Measurements from ENCODE around the gene OR56B4. TPM values are rescaled to one million over a fixed set of nuclear protein-coding genes. Genes with fewer than 3 reads are reported as not detected.
"Not testable (repeated sequence)": the region's sequence is repeated elsewhere in the genome, so short reads cannot be mapped to it uniquely, and the experiment has no call there.

Gene OR56B4, protein sequence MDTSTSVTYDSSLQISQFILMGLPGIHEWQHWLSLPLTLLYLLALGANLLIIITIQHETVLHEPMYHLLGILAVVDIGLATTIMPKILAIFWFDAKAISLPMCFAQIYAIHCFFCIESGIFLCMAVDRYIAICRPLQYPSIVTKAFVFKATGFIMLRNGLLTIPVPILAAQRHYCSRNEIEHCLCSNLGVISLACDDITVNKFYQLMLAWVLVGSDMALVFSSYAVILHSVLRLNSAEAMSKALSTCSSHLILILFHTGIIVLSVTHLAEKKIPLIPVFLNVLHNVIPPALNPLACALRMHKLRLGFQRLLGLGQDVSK
- polyA plus RNA-seq: 0.19 TPM
- long read RNA-seq, donor 1: 0 reads
- long read RNA-seq, donor 2: 0 reads
- long read RNA-seq, donor 3: 0 reads
- long read RNA-seq, donor 4: 0 reads
- long read RNA-seq, donor 5: 0 reads
- long read RNA-seq, donor 6, partial matches to known transcripts: 0 of 1 reads
- long read RNA-seq, donor 6, other reads (novel, unspliced or antisense): 0 of 1 reads
- long read RNA-seq, donor 7: 0 reads
- long read RNA-seq, donor 8, partial matches to known transcripts: 0 of 1 reads
- long read RNA-seq, donor 8, other reads (novel, unspliced or antisense): 0 of 1 reads
- long read RNA-seq, donor 9, partial matches to known transcripts: 0 of 1 reads
- long read RNA-seq, donor 9, other reads (novel, unspliced or antisense): 0 of 1 reads
- long read RNA-seq, donor 10: 0 reads
- long read RNA-seq, donor 11: 0 reads

DNA sequence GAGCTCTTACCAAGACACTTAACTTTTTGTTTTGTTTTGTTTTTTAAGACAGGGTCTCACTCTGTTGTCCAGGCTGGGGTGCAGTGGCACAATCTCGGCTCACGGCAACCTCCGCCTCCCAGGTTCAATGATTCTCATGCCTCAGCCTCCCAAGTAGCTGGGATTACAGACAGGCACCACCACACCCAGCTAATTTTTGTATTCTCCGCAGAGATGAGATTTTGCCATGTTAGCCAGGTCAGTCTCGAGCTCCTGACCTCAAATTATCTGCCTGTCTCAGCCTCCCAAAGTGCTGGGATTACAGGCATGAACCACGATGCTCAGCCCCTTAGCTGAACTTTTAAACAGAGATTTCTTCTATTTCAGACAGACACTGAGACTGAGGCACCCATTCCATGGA is at the start of gene OR56B4:
Gene OR56B4 (plus strand): TSS at position 301 of the 400 bp plus-strand sequence. CDS start 95 bp downstream, at position 396.
- no CpG with 5 or more reads among the region's 6 CpGs for WGBS (ENCODE audit: insufficient coverage, low lambda C conversion rate)
- H3K27ac ChIP-seq (ENCODE audit: low read length); H3K27me3 ChIP-seq (ENCODE audit: control insufficient read depth, insufficient read depth, low read length); H3K9me3 ChIP-seq (ENCODE audit: control insufficient read depth, low read depth, low read length); H3K4me1 ChIP-seq (ENCODE audit: control insufficient read depth, insufficient read depth, low read length); H3K36me3 ChIP-seq (ENCODE audit: control insufficient read depth, insufficient read depth, low read length); H3K4me3 ChIP-seq (ENCODE audit: low read length); DNase-seq: not testable (repeated sequence)

DNA sequence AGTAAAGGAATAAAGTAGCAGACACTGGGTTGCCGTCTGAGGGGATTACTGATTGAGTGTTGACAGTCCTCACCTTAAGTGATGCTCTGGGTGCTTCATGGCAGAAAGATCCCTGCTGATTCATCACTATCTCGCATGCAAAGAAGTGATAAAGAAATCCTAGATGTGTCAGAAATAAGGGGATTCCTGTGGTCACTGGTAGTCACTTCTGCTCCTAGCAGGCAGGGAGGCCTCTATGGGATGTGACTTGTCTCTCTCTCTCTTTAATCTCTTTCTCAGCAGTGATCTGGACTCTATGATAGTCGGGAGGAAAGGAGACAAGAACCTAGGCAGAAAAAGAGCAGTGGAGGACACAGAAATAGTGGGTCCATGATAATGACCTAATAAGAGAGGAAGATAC is 46.0 kb upstream of the OR56B4 start:
- no peak for DNase-seq
- H3K4me3 ChIP-seq (ENCODE audit: low read length): no peak overlapping the region
- WGBS (ENCODE audit: insufficient coverage, low lambda C conversion rate): no CpG with 5 or more reads among the region's 3 CpGs
- H3K27ac ChIP-seq (ENCODE audit: low read length): no peak overlapping the region
- H3K4me1 ChIP-seq (ENCODE audit: control insufficient read depth, insufficient read depth, low read length): no peaks in the 10 kb centered on the region
- H3K9me3 ChIP-seq (ENCODE audit: control insufficient read depth, low read depth, low read length): no peaks in the 10 kb centered on the region
- no peaks in the 10 kb centered on the region for H3K36me3 ChIP-seq (ENCODE audit: control insufficient read depth, insufficient read depth, low read length)
- H3K27me3 ChIP-seq (ENCODE audit: control insufficient read depth, insufficient read depth, low read length): no peaks in the 10 kb centered on the region

DNA sequence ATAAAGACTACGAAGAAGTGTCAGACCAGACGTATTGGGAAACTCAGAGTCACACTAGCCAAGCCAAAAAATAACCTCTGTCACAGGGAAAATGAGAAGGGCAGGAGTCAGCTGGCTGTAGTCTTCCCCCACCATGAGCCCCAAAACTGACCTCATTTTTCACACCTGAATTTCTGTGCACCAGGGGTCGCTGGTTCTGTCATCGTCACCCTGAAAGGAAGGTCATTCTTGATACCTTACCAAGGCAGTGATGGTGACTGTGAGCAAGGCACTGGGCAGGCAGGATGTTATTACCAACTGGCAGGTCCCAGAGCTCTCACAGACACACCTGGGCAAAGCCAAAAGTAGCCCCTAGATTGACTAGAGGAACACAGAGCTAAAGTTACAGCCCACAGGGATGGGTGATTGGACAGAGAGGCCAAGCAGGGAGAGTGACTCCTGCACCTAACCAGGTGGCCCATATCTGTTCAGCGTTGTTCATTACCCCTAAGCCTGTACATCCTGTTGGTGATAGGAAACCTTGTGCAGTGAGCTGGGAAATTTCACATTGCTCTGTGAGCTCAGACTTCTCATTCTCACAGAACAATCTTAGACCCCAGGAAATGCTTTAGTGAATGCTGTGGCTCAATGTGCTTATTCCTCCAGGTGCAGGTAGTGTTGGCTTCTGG is 44.7 kb upstream of the OR56B4 start:
- Histone ChIP-seq H3K27me3 (ENCODE audit: control insufficient read depth, insufficient read depth, low read length) (no peaks in the 10 kb centered on the region), H3K4me3 (ENCODE audit: low read length) (no peak overlapping the region), H3K4me1 (ENCODE audit: control insufficient read depth, insufficient read depth, low read length) (no peaks in the 10 kb centered on the region), H3K9me3 (ENCODE audit: control insufficient read depth, low read depth, low read length) (no peaks in the 10 kb centered on the region), H3K36me3 (ENCODE audit: control insufficient read depth, insufficient read depth, low read length) (no peaks in the 10 kb centered on the region), H3K27ac (ENCODE audit: low read length) (no peak overlapping the region)
- 30% methylated on average over 2 of the region's 5 CpGs for WGBS (ENCODE audit: insufficient coverage, low lambda C conversion rate)
- DNase-seq: no peak

DNA sequence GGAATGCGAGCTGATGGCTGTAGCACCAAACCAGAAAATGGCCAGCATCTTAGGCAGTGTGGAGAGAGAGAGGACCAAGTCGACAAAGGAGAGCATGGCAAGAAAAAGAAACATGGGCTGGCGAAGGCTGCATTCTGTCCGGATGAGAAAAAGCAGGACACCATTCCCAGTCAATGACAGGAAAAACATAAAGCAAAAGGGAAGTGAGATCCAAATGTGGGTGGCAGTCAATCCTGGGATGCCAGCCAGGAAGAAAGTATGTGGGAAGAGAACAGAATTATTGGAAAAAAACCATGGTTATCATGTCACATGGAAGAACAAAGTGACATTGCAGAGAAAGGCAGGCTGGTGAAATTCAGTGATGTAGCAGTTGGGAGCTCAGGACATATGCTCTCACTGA is 40.0 kb upstream of the OR56B4 start:
- WGBS (ENCODE audit: insufficient coverage, low lambda C conversion rate): 90% methylated on average over 2 of the region's 4 CpGs

DNA sequence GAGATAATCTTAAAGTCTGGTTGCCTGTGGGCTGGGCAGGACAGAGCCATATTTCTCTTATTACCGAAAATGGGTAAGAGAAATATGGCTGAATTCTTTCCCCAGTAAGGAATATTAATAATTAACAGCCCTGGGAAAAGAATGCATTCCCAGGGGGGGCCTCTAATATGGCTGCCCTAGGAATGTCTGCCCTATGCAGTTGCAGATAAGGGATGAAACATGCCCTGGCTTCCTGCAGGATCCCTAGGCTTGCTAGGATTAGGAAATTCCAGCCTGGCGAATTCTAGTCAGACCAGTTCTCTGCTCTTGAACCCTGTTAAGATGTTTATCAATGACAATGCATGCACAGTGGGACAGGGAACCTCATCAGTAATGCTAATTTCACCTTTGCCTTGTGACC is 31.0 kb upstream of the OR56B4 start:
- no CpG with 5 or more reads among the region's 2 CpGs for WGBS (ENCODE audit: insufficient coverage, low lambda C conversion rate)
- H3K36me3 ChIP-seq (ENCODE audit: control insufficient read depth, insufficient read depth, low read length); H3K9me3 ChIP-seq (ENCODE audit: control insufficient read depth, low read depth, low read length); H3K27me3 ChIP-seq (ENCODE audit: control insufficient read depth, insufficient read depth, low read length); H3K4me3 ChIP-seq (ENCODE audit: low read length); H3K4me1 ChIP-seq (ENCODE audit: control insufficient read depth, insufficient read depth, low read length); DNase-seq; H3K27ac ChIP-seq (ENCODE audit: low read length): not testable (repeated sequence)

More for the DNA sequence above, 40.0 kb upstream of the OR56B4 start:
- no peaks in the 10 kb centered on the region for H3K36me3 ChIP-seq (ENCODE audit: control insufficient read depth, insufficient read depth, low read length)
- no peaks in the 10 kb centered on the region for H3K27me3 ChIP-seq (ENCODE audit: control insufficient read depth, insufficient read depth, low read length)
- DNase-seq: no peak
- no peaks in the 10 kb centered on the region for H3K4me1 ChIP-seq (ENCODE audit: control insufficient read depth, insufficient read depth, low read length)
- H3K9me3 ChIP-seq (ENCODE audit: control insufficient read depth, low read depth, low read length): no peaks in the 10 kb centered on the region
- no peak overlapping the region for H3K27ac ChIP-seq (ENCODE audit: low read length)
- H3K4me3 ChIP-seq (ENCODE audit: low read length): no peak overlapping the region

DNA sequence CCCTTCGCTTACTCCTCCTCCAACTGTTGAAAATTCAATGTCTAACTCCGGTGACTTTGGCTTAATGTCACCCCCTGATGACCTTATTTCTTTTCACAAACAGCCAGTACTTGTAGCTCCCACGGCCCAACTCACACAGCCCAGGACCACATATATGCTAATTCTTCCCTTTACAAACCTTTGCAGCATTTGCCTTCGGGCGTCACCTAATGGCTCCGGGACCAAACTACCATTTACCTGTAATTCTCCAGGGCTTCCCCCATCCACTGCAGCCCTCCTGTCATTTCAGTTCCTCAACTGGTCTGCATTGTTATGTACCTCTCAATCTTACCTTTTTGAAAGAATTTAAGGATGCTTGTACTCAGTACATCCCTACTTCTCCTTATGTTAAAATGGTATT is 29.8 kb upstream of the OR56B4 start:
- Histone ChIP-seq H3K4me1 (ENCODE audit: control insufficient read depth, insufficient read depth, low read length) (no peaks in the 10 kb centered on the region), H3K36me3 (ENCODE audit: control insufficient read depth, insufficient read depth, low read length) (no peaks in the 10 kb centered on the region)
- WGBS (ENCODE audit: insufficient coverage, low lambda C conversion rate): 75% methylated on average over 3 of the region's 6 CpGs

DNA sequence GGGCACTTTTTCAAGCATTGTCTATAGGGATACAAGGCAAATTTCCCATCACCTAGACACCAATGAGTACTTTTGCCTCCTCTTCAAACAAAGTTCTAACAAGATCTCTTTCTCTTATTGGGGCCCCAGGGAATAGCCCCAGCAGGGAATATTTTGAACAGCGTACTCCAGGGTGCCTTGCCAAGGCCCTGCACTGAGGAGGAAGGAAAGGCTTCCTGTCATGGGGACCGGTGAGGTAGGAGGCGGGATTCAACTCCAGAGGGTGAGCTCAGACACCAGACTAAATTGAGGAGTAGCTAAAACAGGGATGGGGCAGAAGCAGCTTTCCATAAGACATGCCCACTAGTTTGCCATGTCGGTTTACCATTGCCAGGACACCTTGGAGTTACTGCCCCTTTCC is 28.0 kb upstream of the OR56B4 start:
- H3K27me3 ChIP-seq (ENCODE audit: control insufficient read depth, insufficient read depth, low read length): no peaks in the 10 kb centered on the region
- H3K27ac ChIP-seq (ENCODE audit: low read length): no peak overlapping the region
- H3K4me1 ChIP-seq (ENCODE audit: control insufficient read depth, insufficient read depth, low read length): no peaks in the 10 kb centered on the region
- DNase-seq: no peak
- no peaks in the 10 kb centered on the region for H3K9me3 ChIP-seq (ENCODE audit: control insufficient read depth, low read depth, low read length)
- no peak overlapping the region for H3K4me3 ChIP-seq (ENCODE audit: low read length)
- WGBS (ENCODE audit: insufficient coverage, low lambda C conversion rate): no CpG with 5 or more reads among the region's 4 CpGs
- no peaks in the 10 kb centered on the region for H3K36me3 ChIP-seq (ENCODE audit: control insufficient read depth, insufficient read depth, low read length)

More for the DNA sequence above, 29.8 kb upstream of the OR56B4 start:
- no peak for DNase-seq
- H3K9me3 ChIP-seq (ENCODE audit: control insufficient read depth, low read depth, low read length): no peaks in the 10 kb centered on the region
- H3K27ac ChIP-seq (ENCODE audit: low read length): no peak overlapping the region
- H3K27me3 ChIP-seq (ENCODE audit: control insufficient read depth, insufficient read depth, low read length): no peaks in the 10 kb centered on the region
- no peak overlapping the region for H3K4me3 ChIP-seq (ENCODE audit: low read length)

DNA sequence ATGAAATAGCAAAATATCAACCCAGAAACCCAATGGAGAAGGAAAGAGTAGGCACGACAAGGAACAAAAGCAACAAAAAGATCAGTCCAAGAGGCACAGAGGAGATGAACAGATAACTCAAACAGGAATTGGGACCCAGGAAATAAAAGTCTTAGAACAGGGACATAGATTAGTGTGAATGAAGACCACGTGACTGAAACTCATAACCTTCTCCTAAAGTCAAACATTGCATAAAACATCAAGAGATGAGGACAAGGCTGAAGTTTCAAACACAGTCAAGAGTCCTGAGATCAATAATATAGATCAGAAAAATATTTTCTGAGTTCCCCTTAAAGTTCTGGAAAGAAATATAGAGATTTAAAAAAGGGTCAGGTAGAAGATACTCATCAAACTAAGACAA is 24.4 kb upstream of the OR56B4 start:
- no peak overlapping the region for H3K4me3 ChIP-seq (ENCODE audit: low read length)
- WGBS (ENCODE audit: insufficient coverage, low lambda C conversion rate): 96% methylated on average over 2 of the region's 2 CpGs
- H3K27me3 ChIP-seq (ENCODE audit: control insufficient read depth, insufficient read depth, low read length): no peaks in the 10 kb centered on the region
- H3K36me3 ChIP-seq (ENCODE audit: control insufficient read depth, insufficient read depth, low read length): no peaks in the 10 kb centered on the region
- H3K4me1 ChIP-seq (ENCODE audit: control insufficient read depth, insufficient read depth, low read length): no peaks in the 10 kb centered on the region
- H3K27ac ChIP-seq (ENCODE audit: low read length): no peak overlapping the region
- no peaks in the 10 kb centered on the region for H3K9me3 ChIP-seq (ENCODE audit: control insufficient read depth, low read depth, low read length)
- no peak for DNase-seq

DNA sequence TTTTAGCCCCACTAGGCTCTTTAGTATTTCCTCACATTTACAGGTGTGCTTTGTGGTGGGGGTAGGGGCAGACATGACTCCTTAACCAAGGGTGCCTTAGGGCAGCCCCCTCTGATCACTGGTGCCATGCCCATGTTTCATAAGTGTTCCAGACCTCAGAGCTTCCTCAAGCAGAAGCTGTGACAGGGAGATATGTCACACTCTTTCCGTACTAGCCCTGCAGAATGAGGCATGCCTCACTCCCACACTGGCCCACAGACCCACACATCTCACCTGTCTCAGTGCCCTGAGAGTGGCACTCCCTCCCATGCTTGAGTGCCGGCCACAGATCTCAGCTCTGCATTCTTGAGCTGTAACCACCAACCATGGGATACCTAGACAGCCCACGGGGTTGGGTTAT is 22.9 kb upstream of the OR56B4 start:
- Histone ChIP-seq H3K27ac (ENCODE audit: low read length) (no peak overlapping the region), H3K27me3 (ENCODE audit: control insufficient read depth, insufficient read depth, low read length) (no peaks in the 10 kb centered on the region), H3K4me3 (ENCODE audit: low read length) (no peak overlapping the region), H3K9me3 (ENCODE audit: control insufficient read depth, low read depth, low read length) (no peaks in the 10 kb centered on the region), H3K4me1 (ENCODE audit: control insufficient read depth, insufficient read depth, low read length) (no peaks in the 10 kb centered on the region), H3K36me3 (ENCODE audit: control insufficient read depth, insufficient read depth, low read length) (no peaks in the 10 kb centered on the region)
- no CpG with 5 or more reads among the region's 3 CpGs for WGBS (ENCODE audit: insufficient coverage, low lambda C conversion rate)
- DNase-seq: no peak

DNA sequence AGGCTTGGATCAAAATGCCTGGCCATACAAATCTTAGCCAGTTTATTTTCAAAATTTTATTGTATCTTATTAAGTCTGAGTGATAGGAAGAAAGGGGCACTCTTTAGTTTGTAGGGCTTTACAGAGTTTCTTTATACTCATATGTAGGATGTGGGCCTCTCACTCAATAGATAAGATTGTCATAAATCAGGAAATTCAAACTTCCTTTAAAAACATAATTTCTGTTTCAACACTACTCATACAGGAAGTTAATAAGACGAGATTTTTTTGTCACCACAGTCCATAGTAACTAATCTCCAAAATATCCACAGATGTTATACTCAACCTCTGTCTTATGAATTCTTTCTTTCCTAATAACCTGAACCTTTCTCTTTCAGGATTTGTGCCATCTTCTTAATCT is 13.3 kb upstream of the OR56B4 start:
- Histone ChIP-seq H3K27ac (ENCODE audit: low read length) (no peak overlapping the region), H3K4me1 (ENCODE audit: control insufficient read depth, insufficient read depth, low read length) (no peaks in the 10 kb centered on the region), H3K4me3 (ENCODE audit: low read length) (no peak overlapping the region), H3K27me3 (ENCODE audit: control insufficient read depth, insufficient read depth, low read length) (no peaks in the 10 kb centered on the region), H3K9me3 (ENCODE audit: control insufficient read depth, low read depth, low read length) (no peaks in the 10 kb centered on the region), H3K36me3 (ENCODE audit: control insufficient read depth, insufficient read depth, low read length) (no peaks in the 10 kb centered on the region)
- 80% methylated on average over 1 of the region's 1 CpG for WGBS (ENCODE audit: insufficient coverage, low lambda C conversion rate)
- no peak for DNase-seq
